K562 (cell line): ENCODE measurements around the gene SCP2. TPM values are rescaled to one million over a fixed set of nuclear protein-coding genes. Genes with fewer than 3 reads are reported as not detected.
A peak's percentile ranks its signal among the peaks of the same experiment; 100 is the strongest.

Experiments
- ATAC-seq: fragments of 200-7000 bp; cut with Tn5 transposase; 3 replicates; pipeline ENCODE4 v1.9.1; 2020; ENCODE audit warnings: moderate library complexity
- BruUV-seq: library from RNA; stranded (reverse); fragments of 400-500 nt; replicated peaks from 2 replicates; lab custom pipeline; 2021; lab: Mats Ljungman, UMichigan
- CTCF ChIA-PET: fragments of 300-600 bp; formaldehyde crosslinking; extraction: SDS; loops from one replicate; lab custom pipeline; 2021; ENCODE audit warnings: low intra/inter-chr PET ratio; lab: Yijun Ruan, JAX
- POLR2A ChIA-PET: fragments of 300-600, 350-650 bp; sonication (Branson Sonifier 250); formaldehyde crosslinking; extraction: SDS; loops from one replicate; lab custom pipeline; 2021; ENCODE audit warnings: antibody characterized with exemption, inconsistent platforms; lab: Yijun Ruan, JAX
- DNase-seq, 4 experiments: peaks; one replicate each; pipeline versions ENCODE4 v3.0.0 to v3.0.0-alpha.2; 2011 to 2018; ENCODE audit warnings: low spot score in 3 of 4, mixed read lengths in 3 of 4; ENCODE audit errors: extremely low read depth in 1 of 4
- FAIRE-seq: peaks from 2 replicates; lab custom pipeline; 2011; peaks lifted over from hg19 to GRCh38; lab: Jason Lieb, UNC
- H2AFZ ChIP-seq: 2 replicates; pipeline ENCODE4 v1.6.0; 2011; ENCODE audit warnings: low read depth, low read length, control low read depth, inconsistent platforms
- H3K27ac ChIP-seq: fragments of 200-600 bp; 3 replicates; pipeline ENCODE4 v1.8.0; 2011; ENCODE audit warnings: low read depth, mild to moderate bottlenecking, control low read depth, inconsistent platforms, low read length, moderate library complexity, mixed read lengths; ENCODE audit errors: extremely low read depth
- H3K27me3 ChIP-seq, 2 experiments: fragments of 300-600 bp in 1 of 2; 2 replicates in 1 of 2; 3 replicates in 1 of 2; pipeline versions ENCODE4 v1.6.0 to v1.8.0; 2011; ENCODE audit warnings: inconsistent platforms in 2 of 2, low read length in 2 of 2, mild to moderate bottlenecking in 1 of 2, mixed read lengths in 1 of 2, moderate library complexity in 1 of 2; ENCODE audit not compliant: control insufficient read depth in 2 of 2, insufficient read depth in 2 of 2
- H3K36me3 ChIP-seq: fragments of 300-600 bp; 3 replicates; pipeline ENCODE4 v1.8.0; 2011; ENCODE audit warnings: mild to moderate bottlenecking, low read length, inconsistent platforms; ENCODE audit not compliant: control insufficient read depth, insufficient read depth
- H3K4me1 ChIP-seq, 2 experiments: fragments of 200-600 bp in 1 of 2; replicated peaks in 1 of 2; 2 replicates in 1 of 2; 3 replicates in 1 of 2; pipeline versions ENCODE4 v1.5.1 to v1.8.0; 2011; ENCODE audit warnings: inconsistent platforms in 2 of 2, low read length in 2 of 2, mild to moderate bottlenecking in 1 of 2, mixed read lengths in 1 of 2, moderate library complexity in 1 of 2; ENCODE audit not compliant: control insufficient read depth in 2 of 2, insufficient read depth in 2 of 2
- H3K4me2 ChIP-seq: 2 replicates; pipeline ENCODE4 v1.6.1; 2011; ENCODE audit warnings: low read length, control low read depth, inconsistent platforms, mixed read lengths; ENCODE audit not compliant: insufficient read depth
- H3K4me3 ChIP-seq: fragments of 200-600 bp; sonication (generic), shearing (Covaris generic); 2 replicates; pipeline ENCODE4 v1.5.1; 2016; ENCODE audit warnings: control low read depth, inconsistent platforms
- H3K79me2 ChIP-seq: fragments of 200-600 bp; 3 replicates; pipeline ENCODE4 v1.8.0; 2011; ENCODE audit warnings: low read length, inconsistent platforms; ENCODE audit not compliant: control insufficient read depth, insufficient read depth
- H3K9ac ChIP-seq, 2 experiments: 2 replicates each; pipeline versions ENCODE4 v1.6.0 to v1.6.1; 2011; ENCODE audit warnings: low read depth in 2 of 2, low read length in 2 of 2, control low read depth in 1 of 2, inconsistent platforms in 1 of 2, mild to moderate bottlenecking in 1 of 2, mixed read lengths in 1 of 2; ENCODE audit not compliant: insufficient read depth in 1 of 2
- H3K9me1 ChIP-seq: one replicate; pipeline ENCODE4 v1.6.0; 2011; ENCODE audit warnings: inconsistent platforms, mild to moderate bottlenecking, low read length, moderate library complexity; ENCODE audit not compliant: control insufficient read depth, insufficient read depth
- H3K9me3 ChIP-seq: replicated peaks from 2 replicates; pipeline ENCODE4 v1.5.1; 2011; ENCODE audit warnings: low read depth, low read length, inconsistent platforms; ENCODE audit not compliant: control insufficient read depth, insufficient read depth
- H4K20me1 ChIP-seq: replicated peaks from 2 replicates; pipeline ENCODE4 v1.6.1; 2011; ENCODE audit warnings: low read length, inconsistent platforms, mixed read lengths; ENCODE audit not compliant: control insufficient read depth, insufficient read depth
- BHLHE40 ChIP-seq: IDR thresholded peaks from 2 replicates; pipeline ENCODE4 v1.6.1; 2011; ENCODE audit warnings: low read length, improper control_type of control experiment
- CBX8 ChIP-seq: fragments of 200-600 bp; sonication (generic); IDR thresholded peaks from 2 replicates; pipeline ENCODE4 v1.6.1; 2012; ENCODE audit warnings: borderline replicate concordance, mixed run types, low read depth, mild to moderate bottlenecking, moderate library complexity, mixed read lengths, low read length, control low read depth, inconsistent platforms; ENCODE audit not compliant: poor library complexity, severe bottlenecking; ENCODE audit errors: extremely low read depth
- HDAC2 ChIP-seq: fragments of 450-650 bp; IDR thresholded peaks from 2 replicates; pipeline ENCODE4 v1.6.1; 2016; ENCODE audit warnings: mild to moderate bottlenecking
- HMBOX1 ChIP-seq: sonication (generic); IDR thresholded peaks from 2 replicates; pipeline ENCODE4 v1.6.1; 2016
- JUNB ChIP-seq: fragments of 450-650 bp; formaldehyde crosslinking; conservative IDR thresholded peaks from 2 replicates; pipeline ENCODE4 v1.4.0; 2020; ENCODE audit warnings: mild to moderate bottlenecking
- KAT7 ChIP-seq: sonication (generic); formaldehyde crosslinking; IDR thresholded peaks from 2 replicates; pipeline ENCODE4 v1.8.0; 2022; ENCODE audit warnings: missing genetic modification reagents, mild to moderate bottlenecking, borderline replicate concordance
- NCOR1 ChIP-seq: fragments of 450-650 bp; IDR thresholded peaks from 2 replicates; pipeline ENCODE4 v1.6.1; 2016; ENCODE audit warnings: mild to moderate bottlenecking, moderate library complexity
- NFIC ChIP-seq: fragments of 450-650 bp; IDR thresholded peaks from 2 replicates; pipeline ENCODE4 v1.6.1; 2017; ENCODE audit warnings: mild to moderate bottlenecking, inconsistent platforms
- PATZ1 ChIP-seq: fragments of 250-450 bp; sonication (Bioruptor Pico); IDR thresholded peaks from 2 replicates; pipeline ENCODE4 v1.5.0; 2020; ENCODE audit warnings: mild to moderate bottlenecking, borderline replicate concordance
- RFX1 ChIP-seq: fragments of 450-650 bp; IDR thresholded peaks from 2 replicates; pipeline ENCODE4 v1.6.1; 2016; ENCODE audit warnings: mild to moderate bottlenecking, moderate library complexity
- THRAP3 ChIP-seq: fragments of 450-650 bp; IDR thresholded peaks from 2 replicates; pipeline ENCODE4 v1.6.1; 2016; ENCODE audit warnings: mild to moderate bottlenecking, inconsistent platforms, borderline replicate concordance
- XRCC3 ChIP-seq: fragments of 450-650 bp; IDR thresholded peaks from 2 replicates; pipeline ENCODE4 v1.6.1; 2017; ENCODE audit warnings: mild to moderate bottlenecking, moderate library complexity
- ZBTB49 ChIP-seq: sonication (generic); formaldehyde crosslinking; IDR thresholded peaks from 2 replicates; pipeline ENCODE4 v1.8.0; 2022; ENCODE audit warnings: missing genetic modification reagents, mild to moderate bottlenecking, borderline replicate concordance
- ZC3H11A ChIP-seq: IDR thresholded peaks from 2 replicates; pipeline ENCODE4 v1.6.1; 2012; ENCODE audit warnings: low read depth, low read length, improper control_type of control experiment
- ZNF384 ChIP-seq: IDR thresholded peaks from 2 replicates; pipeline ENCODE4 v1.6.1; 2012; ENCODE audit warnings: low read depth, low read length, improper control_type of control experiment
- ZNF77 ChIP-seq: fragments of 250-450 bp; sonication (Bioruptor Pico); IDR thresholded peaks from 2 replicates; pipeline ENCODE4 v1.5.0; 2020
- WGBS: fragments of 100-300 bp; shearing (Covaris generic); methylation state at CpG from one replicate; pipeline ENCODE4 v1.1.6; 2016; ENCODE audit warnings: low coverage, mixed read lengths; ENCODE audit not compliant: insufficient coverage; ENCODE audit errors: missing lambda C conversion rate; 5-methylcytosine and 5-hydroxymethylcytosine counted together
- in situ Hi-C: fragments of 300-500 bp; cut with MboI; formaldehyde crosslinking; loops from 4 replicates; pipeline ENCODE4 v1.15.0; 2018; ENCODE audit warnings: inconsistent platforms, mixed read lengths
- intact Hi-C: fragments of 100-400 bp; cut with micrococcal nuclease; formaldehyde crosslinking; loops from 2 replicates; pipeline ENCODE4 v1.14.2; 2022
- polyA plus RNA-seq, 8 experiments: library from polyadenylated mRNA; depleted of rRNA in 4 of 8; stranded (reverse) in 5 of 8; unstranded in 3 of 8; fragments of >200 nt; fragmentation: Nextera tagmentation in 2 of 8; fragmentation: Illumina TruSeq in 1 of 8; extraction: Ambion mirVana in 2 of 8; extraction: Trizol in 1 of 8; gene quantifications; 2 replicates each; pipeline versions ENCODE4 v1.2.1 to v1.2.3, GENCODE V29; 2011 to 2014; ENCODE audit warnings: inconsistent platforms in 1 of 8, missing spikeins in 1 of 8
- total RNA-seq, 7 experiments: library from RNA; depleted of rRNA in 6 of 7; stranded (reverse); fragments of >200 nt in 6 of 7; fragmentation: Illumina TruSeq in 2 of 7; extraction: Trizol in 2 of 7; gene quantifications; 2 replicates each; pipeline versions ENCODE4 v1.2.1 to v1.2.3, GENCODE V29; 2011 to 2021; ENCODE audit warnings: low replicate concordance in 1 of 7

The SCP2 gene
- total and polyA plus RNA-seq, 9 of the 15 experiments (the other 6 are each of a cell fraction or from before 2014, with no cell fraction given): 63.8 to 258 (median 106) TPM

- TF ChIP-seq HDAC2: peak; percentile 91
- TF ChIP-seq HMBOX1: peak; percentile 71
- no peak for TF ChIP-seq ZC3H11A
- peak; percentile 25; the same call in 1 of the 2 replicates for TF ChIP-seq ZNF384
- TF ChIP-seq NCOR1: 0 out of 2 replicates have a peak, but pooled peaks have one; percentile 16
- TF ChIP-seq NFIC: peak; percentile 88
- TF ChIP-seq RFX1: 0 out of 2 replicates have a peak, but pooled peaks have one; percentile 25
- no peak for TF ChIP-seq JUNB (CRISPR knock-in tag)
- TF ChIP-seq, all 486 proteins: peak for 26
Measured at GRCh38 chr1:52955129-52955970, 28.3 kb downstream of the SCP2 start (continued).

GRCh38 chr1:52963101-52963500 lies 36.0 kb downstream of the SCP2 start:
- no peaks in the 10 kb centered on the region for H3K36me3 ChIP-seq
- H3K79me2 ChIP-seq: no peaks in the 10 kb centered on the region
- no peaks in the 10 kb centered on the region; a peak in 1 of 5 replicates for H3K27me3 ChIP-seq
- H3K9me1 ChIP-seq: no peaks in the 10 kb centered on the region
- in situ Hi-C loops (no loop called here), intact Hi-C loops (no loop called here)
- CTCF ChIA-PET: no interaction called here
- BruUV-seq: no TSS peak
- no peak overlapping the region for H3K9ac ChIP-seq
- H3K4me2 ChIP-seq: no peak overlapping the region
- H3K9me3 ChIP-seq: no peaks in the 10 kb centered on the region
- DNase-seq (no peak), ATAC-seq (no peak), FAIRE-seq (peak; percentile 67)
- WGBS: 19% methylated on average over 2 of the region's 2 CpGs
- H3K4me1 ChIP-seq: no peaks in the 10 kb centered on the region
- POLR2A ChIA-PET: interaction anchor here (1.4 to 2.2 kb wide), 4 partner anchors 10 to 64 kb away, joined by 4 to 9 read pairs (median 6); no protein-coding TSS in a partner anchor
- no peak overlapping the region for H2AFZ ChIP-seq
- no peaks in the 10 kb centered on the region for H4K20me1 ChIP-seq
- H3K4me3 ChIP-seq: no peak overlapping the region
- H3K27ac ChIP-seq: no peak overlapping the region
- TF ChIP-seq ZNF77 (CRISPR knock-in tag) (no peak), BHLHE40 (no peak), THRAP3 (no peak), CBX8 (no peak), XRCC3 (no peak), ZBTB49 (CRISPR knock-in tag) (no peak), KAT7 (CRISPR knock-in tag) (no peak), PATZ1 (CRISPR knock-in tag) (no peak)
